Neural cell (in vitro differentiated cells): Measurements from ENCODE around the gene PCDH15. TPM values are rescaled to one million over a fixed set of nuclear protein-coding genes. Genes with fewer than 3 reads are reported as not detected.

ENCODE experiments used
- H2AFZ ChIP-seq: fragments of 200-600, 300-800 bp; sonication (generic), shearing (Covaris generic); 2 replicates; pipeline ENCODE4 v1.6.0; 2014; ENCODE audit warnings: low read depth, mild to moderate bottlenecking, antibody characterized with exemption, low read length, moderate library complexity
- H3F3A ChIP-seq: fragments of 200-600 bp; shearing (Covaris generic); 2 replicates; pipeline ENCODE4 v1.6.1; 2016; ENCODE audit warnings: mild to moderate bottlenecking, moderate library complexity, mixed read lengths, antibody characterized with exemption, low read length; ENCODE audit not compliant: insufficient read depth, poor library complexity, severe bottlenecking
- H3K27ac ChIP-seq: fragments of 200-600, 300-800 bp; sonication (generic), shearing (Covaris generic); 2 replicates; pipeline ENCODE4 v1.5.1; 2014; ENCODE audit warnings: mild to moderate bottlenecking, low read length, moderate library complexity
- H3K27me3 ChIP-seq: fragments of 300-800, 200-600 bp; sonication (generic), shearing (Covaris generic); 2 replicates; pipeline ENCODE4 v1.6.0; 2014; ENCODE audit warnings: mild to moderate bottlenecking, low read depth, low read length, moderate library complexity; ENCODE audit not compliant: insufficient read depth
- H3K36me3 ChIP-seq: fragments of 300-800, 200-600 bp; sonication (generic), shearing (Covaris generic); 2 replicates; pipeline ENCODE4 v1.5.1; 2014; ENCODE audit warnings: mild to moderate bottlenecking, antibody characterized with exemption, low read length, moderate library complexity; ENCODE audit not compliant: insufficient read depth
- H3K4me2 ChIP-seq: fragments of 300-800, 200-600 bp; sonication (generic), shearing (Covaris generic); 2 replicates; pipeline ENCODE4 v1.6.0; 2014; ENCODE audit warnings: mild to moderate bottlenecking, low read length
- H3K4me3 ChIP-seq: fragments of 300-800, 200-600 bp; sonication (generic), shearing (Covaris generic); 2 replicates; pipeline ENCODE4 v1.5.1; 2014; ENCODE audit warnings: mild to moderate bottlenecking, low read length, moderate library complexity
- H3K79me2 ChIP-seq: fragments of 200-600 bp; shearing (Covaris generic); replicated peaks from 2 replicates; pipeline ENCODE4 v1.6.0; 2014; ENCODE audit warnings: mild to moderate bottlenecking, low read length, moderate library complexity; ENCODE audit not compliant: insufficient read depth
- H3K9ac ChIP-seq: fragments of 300-800, 200-600 bp; sonication (generic), shearing (Covaris generic); 2 replicates; pipeline ENCODE4 v1.6.1; 2016; ENCODE audit warnings: mild to moderate bottlenecking, low read length, mixed read lengths
- H3K9me2 ChIP-seq: fragments of 200-600 bp; shearing (Covaris generic); 2 replicates; pipeline ENCODE4 v1.6.1; 2016; ENCODE audit warnings: mild to moderate bottlenecking, low read length, mixed read lengths; ENCODE audit not compliant: insufficient read depth
- H3K9me3 ChIP-seq: fragments of 200-600, 300-800 bp; sonication (generic), shearing (Covaris generic); 2 replicates; pipeline ENCODE4 v1.6.1; 2016; ENCODE audit warnings: mild to moderate bottlenecking, mixed run types, low read length, moderate library complexity, mixed read lengths
- H4K20me1 ChIP-seq: fragments of 200-600 bp; shearing (Covaris generic); 2 replicates; pipeline ENCODE4 v1.6.1; 2016; ENCODE audit warnings: mild to moderate bottlenecking, mixed run types; ENCODE audit not compliant: insufficient read depth
- CTCF ChIP-seq: fragments of 450-650 bp; IDR thresholded peaks from 2 replicates; pipeline ENCODE4 v1.5.1; 2014; ENCODE audit warnings: antibody characterized with exemption, mild to moderate bottlenecking, moderate library complexity; ENCODE audit not compliant: poor library complexity, severe bottlenecking
- EP300 ChIP-seq: fragments of 450-650 bp; conservative IDR thresholded peaks from 2 replicates; pipeline ENCODE4 v1.6.1; 2014; ENCODE audit warnings: antibody characterized with exemption, mild to moderate bottlenecking, moderate library complexity; ENCODE audit not compliant: poor library complexity, severe bottlenecking
- EZH2 ChIP-seq: fragments of 200-600, 300-800 bp; shearing (Covaris generic), sonication (generic); IDR thresholded peaks from 2 replicates; pipeline ENCODE4 v1.6.1; 2014; ENCODE audit warnings: antibody characterized with exemption, low read length, borderline replicate concordance, mild to moderate bottlenecking; ENCODE audit not compliant: insufficient read depth, poor library complexity, severe bottlenecking
- MXI1 ChIP-seq: fragments of 450-650 bp; conservative IDR thresholded peaks from 2 replicates; pipeline ENCODE4 v1.6.1; 2014; ENCODE audit warnings: antibody characterized with exemption, mild to moderate bottlenecking; ENCODE audit not compliant: poor library complexity, severe bottlenecking
- POLR2AphosphoS5 ChIP-seq: IDR thresholded peaks from 2 replicates; pipeline ENCODE4 v1.6.1; 2012
- RAD21 ChIP-seq: fragments of 450-650 bp; conservative IDR thresholded peaks from 2 replicates; pipeline ENCODE4 v1.6.1; 2014; ENCODE audit warnings: antibody characterized with exemption, mild to moderate bottlenecking, moderate library complexity
- REST ChIP-seq: IDR thresholded peaks from 2 replicates; pipeline ENCODE4 v1.6.1; 2012; ENCODE audit warnings: borderline replicate concordance
- SMC3 ChIP-seq: fragments of 450-650 bp; conservative IDR thresholded peaks from 2 replicates; pipeline ENCODE4 v1.6.1; 2014; ENCODE audit warnings: antibody characterized with exemption, mild to moderate bottlenecking, moderate library complexity; ENCODE audit not compliant: poor library complexity
- TAF1 ChIP-seq: IDR thresholded peaks from 2 replicates; pipeline ENCODE4 v1.6.1; 2012; ENCODE audit warnings: low read depth
- polyA plus RNA-seq: library from polyadenylated mRNA; depleted of rRNA; stranded (reverse); fragments of >200 nt; gene quantifications from 2 replicates; pipeline ENCODE4 v1.2.3, GENCODE V29; 2014

PCDH15 gene
- polyA plus RNA-seq, 1 donor from 2014 or later, result 1.2 TPM

- Histone ChIP-seq H3K4me3 (no peak overlapping the region), H3K9me2 (no peaks in the 10 kb centered on the region), H3K79me2 (no peaks in the 10 kb centered on the region), H3F3A (no peaks in the 10 kb centered on the region), H3K27me3 (no peaks in the 10 kb centered on the region), H3K27ac (no peak overlapping the region), H2AFZ (no peak overlapping the region), H4K20me1 (no peaks in the 10 kb centered on the region), H3K9me3 (no peaks in the 10 kb centered on the region), H3K9ac (no peak overlapping the region), H3K36me3 (no peaks in the 10 kb centered on the region), H3K4me2 (no peak overlapping the region)
- no peak for TF ChIP-seq EP300
- no peak for TF ChIP-seq REST
- no peak for TF ChIP-seq EZH2
- no peak for TF ChIP-seq RAD21
- TF ChIP-seq TAF1, result no peak
- TF ChIP-seq SMC3, result no peak
- TF ChIP-seq CTCF, result no peak
- no peak for TF ChIP-seq POLR2AphosphoS5
These were observed 641.1 kb downstream of the PCDH15 start for GRCh38 chr10:54159924-54160323.

- H3K79me2 ChIP-seq, result no peaks in the 10 kb centered on the region
- no peak overlapping the region for H3K9ac ChIP-seq
- no peaks in the 10 kb centered on the region for H3K27me3 ChIP-seq
- H3K9me2 ChIP-seq, result no peaks in the 10 kb centered on the region
- no peaks in the 10 kb centered on the region for H3K36me3 ChIP-seq
- no peaks in the 10 kb centered on the region for H3K9me3 ChIP-seq
- no peaks in the 10 kb centered on the region for H3F3A ChIP-seq
- TF ChIP-seq EP300 (no peak), TAF1 (no peak), MXI1 (no peak), POLR2AphosphoS5 (no peak)
- no peaks in the 10 kb centered on the region for H4K20me1 ChIP-seq
- no peak overlapping the region for H3K27ac ChIP-seq
- H3K4me2 ChIP-seq, result no peak overlapping the region
- no peak overlapping the region for H3K4me3 ChIP-seq
- no peak overlapping the region for H2AFZ ChIP-seq
These were observed 652.5 kb downstream of the PCDH15 start for GRCh38 chr10:54148508-54148907.
